Endometrium (tissue), 2 donors: ENCODE results near the gene PDE12.

ENCODE experiments used
- FAIRE-seq: peaks from 2 replicates; lab custom pipeline; 2012; peaks lifted over from hg19 to GRCh38; lab: Jason Lieb, UNC
- donor health status: control.
- donor health status: control.

PDE12 gene

GRCh38 chr3:57555738-57556458 is at the start of gene PDE12:
Gene PDE12 (plus strand): TSS chr3:57556274. CDS start chr3:57556380, 106 bp downstream.
- FAIRE-seq, result no peak

- FAIRE-seq, result no peak
Observed at GRCh38 chr3:57512166-57512565, 43.9 kb upstream of the PDE12 start.

- FAIRE-seq, result no peak
Observed at GRCh38 chr3:57518276-57518915, 37.7 kb upstream of the PDE12 start.

- no peak for FAIRE-seq
Observed at GRCh38 chr3:57530071-57530608, 25.9 kb upstream of the PDE12 start.

- FAIRE-seq, result no peak
Observed at GRCh38 chr3:57538465-57538864, 17.6 kb upstream of the PDE12 start.

- no peak for FAIRE-seq
Observed at GRCh38 chr3:57544181-57545125, 11.6 kb upstream of the PDE12 start, which contains the start of gene DNAH12. Gene DNAH12 (minus strand): TSS chr3:57544344. CDS start chr3:57542870, 1,474 bp downstream.

- no peak for FAIRE-seq
Observed at GRCh38 chr3:57545636-57546268, 10.3 kb upstream of the PDE12 start.

GRCh38 chr3:57546616-57547015 is 9.5 kb upstream of the PDE12 start:
- FAIRE-seq, result no peak

GRCh38 chr3:57555306-57555705 is 768 bp upstream of the PDE12 start:
- no peak for FAIRE-seq

GRCh38 chr3:57556459-57557084 is 498 bp downstream of the PDE12 start:
- no peak for FAIRE-seq

- no peak for FAIRE-seq
Observed at GRCh38 chr3:57557085-57557537, 1.0 kb downstream of the PDE12 start.

GRCh38 chr3:57559526-57559925 is 3.5 kb downstream of the PDE12 start:
- no peak for FAIRE-seq

GRCh38 chr3:57569859-57570450 is 13.9 kb downstream of the PDE12 start:
- FAIRE-seq, result no peak

- FAIRE-seq, result no peak
Observed at GRCh38 chr3:57570878-57571277, 14.8 kb downstream of the PDE12 start.

GRCh38 chr3:57572096-57572495 is 16.0 kb downstream of the PDE12 start:
- no peak for FAIRE-seq

GRCh38 chr3:57575966-57576626 is 20.0 kb downstream of the PDE12 start:
- no peak for FAIRE-seq

GRCh38 chr3:57577801-57578200 is 21.7 kb downstream of the PDE12 start:
- no peak for FAIRE-seq

GRCh38 chr3:57582474-57583168 is 26.5 kb downstream of the PDE12 start:
- FAIRE-seq, result no peak

GRCh38 chr3:57583544-57583943 is 27.5 kb downstream of the PDE12 start:
- FAIRE-seq, result no peak

- no peak for FAIRE-seq
Observed at GRCh38 chr3:57586778-57587177, 30.7 kb downstream of the PDE12 start.
